Astrocyte (in vitro differentiated cells and primary cell): Measurements from ENCODE around the gene SLC29A3.

ENCODE experiments used
- CTCF ChIP-seq: IDR thresholded peaks from 2 replicates; pipeline ENCODE4 v1.5.1; 2011; ENCODE audit warnings: low read depth, mild to moderate bottlenecking, inconsistent platforms, low read length, moderate library complexity; ENCODE audit not compliant: insufficient read depth
- EZH2 ChIP-seq: IDR thresholded peaks from 2 replicates; pipeline ENCODE4 v1.6.1; 2012; ENCODE audit warnings: mild to moderate bottlenecking, low read length, inconsistent platforms; ENCODE audit not compliant: insufficient read depth

- TF ChIP-seq CTCF = no peak
- TF ChIP-seq EZH2 = no peak
Measured at GRCh38 chr10:71304914-71305313, 14.1 kb upstream of the SLC29A3 start.
